GM19025 (cell line): ENCODE measurements around the gene MRPL9.
A peak's percentile ranks its signal among the peaks of the same experiment; 100 is the strongest.

ENCODE experiments used
- ATAC-seq: cut with Tn5 transposase; IDR thresholded peaks from one replicate; pipeline ENCODE4 v1.9.1; 2021; ENCODE audit warnings: mild to moderate bottlenecking, low read depth, moderate library complexity; ENCODE audit not compliant: unreplicated experiment

MRPL9 gene

DNA sequence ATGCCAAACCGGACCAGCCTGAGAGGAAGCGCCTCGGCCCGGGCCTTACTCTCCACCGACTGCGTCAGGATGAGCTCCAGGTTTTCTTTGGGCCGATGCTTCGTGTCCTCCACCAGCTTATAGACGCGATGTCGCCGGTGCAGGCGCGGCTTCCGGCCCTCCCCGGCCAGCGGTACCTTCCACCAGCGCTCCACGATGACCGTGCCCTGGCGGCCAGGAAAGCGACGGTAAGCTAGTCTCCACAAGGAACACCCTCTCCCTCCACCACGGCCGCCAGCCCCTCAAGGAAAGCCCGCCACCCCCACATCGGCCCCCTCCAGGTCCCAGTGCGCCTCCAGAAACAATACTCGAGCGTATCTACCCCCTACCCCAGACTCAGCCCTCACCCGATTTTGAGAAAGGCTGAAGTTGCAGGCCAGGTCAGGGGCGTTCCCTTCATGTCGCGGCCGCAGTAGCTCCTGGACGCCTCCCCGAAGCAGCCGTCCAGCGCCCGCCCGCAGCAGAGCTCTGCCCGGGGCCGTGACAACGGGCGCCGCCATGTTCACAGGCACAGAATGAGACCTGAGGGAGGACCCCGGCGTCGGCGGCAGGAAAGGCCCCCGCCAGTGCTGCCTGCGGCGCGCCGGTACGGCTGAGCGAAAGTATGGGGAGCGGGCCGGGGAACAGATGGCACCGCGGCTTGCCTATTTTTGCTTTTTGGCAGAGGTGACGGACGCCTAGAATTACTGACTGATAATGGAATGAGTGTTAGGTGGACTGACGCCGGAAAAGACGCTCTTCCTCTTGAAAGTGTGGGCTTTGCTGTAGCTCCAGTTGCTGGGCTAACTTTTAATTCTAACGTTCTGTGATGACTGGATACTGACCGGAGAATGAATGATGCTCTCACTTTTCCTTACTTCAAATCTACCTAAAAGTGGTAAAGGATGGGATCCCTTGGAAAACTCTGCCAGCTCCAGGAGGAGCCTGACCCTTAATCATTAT is at the start of gene MRPL9:
Gene MRPL9, minus strand, starts transcription at position 556 of the 981 bp plus-strand sequence. Its CDS starts 17 bp downstream, at position 539.
- ATAC-seq: peak; percentile 94

GRCh38 chr1:151811181-151811580 is 47.9 kb upstream of the MRPL9 start:
- ATAC-seq: no peak

GRCh38 chr1:151809985-151810556 is 46.8 kb upstream of the MRPL9 start:
- no peak for ATAC-seq

DNA sequence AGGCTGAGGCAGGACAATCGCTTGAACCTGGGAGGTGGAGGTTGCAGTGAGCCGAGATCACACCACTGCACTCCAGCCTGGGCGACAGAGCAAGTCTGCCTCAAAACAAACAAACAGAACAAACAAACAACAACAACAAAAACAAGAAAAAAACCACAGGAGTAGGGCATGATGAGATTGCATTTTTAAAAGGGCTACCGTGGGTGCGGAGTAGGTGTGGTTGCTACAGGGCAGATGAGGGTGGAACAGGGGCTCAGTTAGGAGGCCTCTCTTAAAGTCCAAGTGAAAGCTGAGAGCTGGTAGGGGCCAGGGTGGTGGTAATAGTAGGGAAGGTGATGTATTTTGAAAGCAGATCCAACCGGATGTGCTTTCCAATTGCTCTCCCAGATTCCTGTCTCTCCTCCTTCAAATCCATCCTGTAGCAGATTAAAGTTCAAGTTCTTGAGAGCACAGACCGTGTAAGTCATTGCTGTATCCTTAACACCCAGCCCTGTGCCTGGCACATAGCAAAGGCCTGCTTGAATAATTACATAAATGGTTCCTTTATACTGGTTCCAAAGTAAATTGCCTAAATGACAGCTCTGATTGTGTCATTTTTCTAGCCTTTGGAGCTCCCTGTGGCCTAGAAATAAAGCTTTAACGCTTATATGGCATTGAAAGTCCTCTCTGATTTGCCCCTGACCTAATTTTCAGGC is 46.1 kb upstream of the MRPL9 start:
- ATAC-seq: no peak

- ATAC-seq: no peak
Measured at GRCh38 chr1:151807766-151808165, 44.5 kb upstream of the MRPL9 start.

GRCh38 chr1:151807131-151807530 is 43.8 kb upstream of the MRPL9 start:
- no peak for ATAC-seq

DNA sequence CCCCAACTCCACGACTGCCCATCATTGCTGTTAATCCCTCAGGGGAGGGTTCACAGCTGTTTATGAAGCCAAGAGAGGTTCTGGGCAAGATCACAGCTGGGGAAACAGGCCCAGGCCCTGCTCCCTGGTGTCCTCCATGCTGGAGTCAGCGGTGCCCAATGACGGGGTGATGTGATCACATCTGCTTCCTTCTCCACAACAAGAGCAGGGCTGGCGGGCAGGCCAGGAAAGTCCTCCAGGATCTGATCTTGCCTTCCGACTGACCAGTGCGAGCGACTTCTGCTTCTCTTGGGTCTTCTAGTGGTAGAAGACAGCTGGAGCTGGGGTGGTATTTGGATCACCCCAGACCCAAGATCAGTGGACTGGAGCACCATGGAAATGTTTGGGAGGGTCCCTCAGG is 42.9 kb upstream of the MRPL9 start:
- ATAC-seq: no peak

- no peak for ATAC-seq
Measured at GRCh38 chr1:151805066-151805820, 41.9 kb upstream of the MRPL9 start, which contains the start of gene LINGO4. Gene LINGO4, minus strand, starts transcription at chr1:151805419. Its CDS starts 2,715 bp downstream, at chr1:151802704.

DNA sequence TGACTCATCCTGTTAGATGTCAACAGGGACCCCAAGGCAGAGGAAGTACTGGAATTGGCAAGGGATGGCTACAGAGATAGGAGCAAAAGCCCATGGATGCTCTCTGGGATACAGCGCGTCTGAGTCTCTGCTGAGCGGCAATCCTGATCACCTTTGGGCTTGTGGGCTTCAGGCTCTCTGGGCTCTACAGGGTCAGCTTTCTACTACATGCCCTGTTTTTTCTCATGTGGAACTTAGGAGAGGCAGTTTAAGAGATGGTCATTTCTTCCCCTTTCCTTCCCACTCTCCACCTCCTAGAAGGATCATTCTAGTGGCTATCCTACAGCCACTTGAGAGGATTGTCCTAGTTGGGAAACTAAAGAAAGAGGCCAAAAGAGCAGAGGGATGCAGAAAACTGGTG is 40.6 kb upstream of the MRPL9 start:
- ATAC-seq: no peak

DNA sequence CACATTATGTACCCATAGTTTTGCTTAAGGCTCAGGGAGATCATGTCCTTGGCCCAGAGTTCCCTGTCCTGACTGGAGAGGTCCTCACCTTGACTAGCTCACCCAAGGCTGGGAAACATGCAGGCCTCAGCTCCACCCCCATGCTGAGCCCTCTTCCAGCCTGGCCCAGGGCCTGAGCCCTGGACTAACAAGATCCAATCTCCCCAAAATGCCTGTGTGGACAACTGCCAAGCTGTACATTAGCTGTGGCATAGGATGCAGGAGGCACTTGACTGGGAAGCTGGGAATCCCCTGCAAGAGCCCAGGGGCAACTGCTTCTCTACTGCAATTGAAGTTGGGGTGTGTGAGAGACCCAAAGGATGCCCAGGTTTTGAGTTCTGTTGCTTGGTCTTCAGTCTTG is 39.9 kb upstream of the MRPL9 start:
- no peak for ATAC-seq

- no peak for ATAC-seq
Measured at GRCh38 chr1:151802372-151802771, 39.1 kb upstream of the MRPL9 start.

DNA sequence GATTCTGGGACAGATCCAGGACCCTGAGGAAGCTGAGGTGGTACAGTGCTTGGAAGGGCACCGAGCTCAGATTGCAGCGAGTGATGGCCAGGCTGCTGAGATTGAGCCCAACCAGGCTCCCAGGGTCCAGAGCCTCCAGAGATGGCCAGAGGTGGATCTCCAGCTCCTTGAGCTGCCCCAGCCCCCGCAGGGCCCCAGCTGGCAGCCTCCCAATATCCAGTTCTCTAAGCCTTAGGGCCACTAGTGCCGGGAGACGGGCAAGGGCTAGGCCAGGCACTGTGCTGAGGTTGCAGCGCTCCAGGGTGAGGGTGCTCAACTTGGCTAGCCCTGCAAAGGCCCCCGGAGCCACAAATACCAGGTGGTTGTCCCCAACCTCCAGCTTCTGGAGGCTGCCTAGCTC is 38.5 kb upstream of the MRPL9 start:
- no peak for ATAC-seq

GRCh38 chr1:151801310-151801820 is 38.1 kb upstream of the MRPL9 start:
- ATAC-seq: no peak

- no peak for ATAC-seq
Measured at GRCh38 chr1:151800830-151801229, 37.5 kb upstream of the MRPL9 start.

DNA sequence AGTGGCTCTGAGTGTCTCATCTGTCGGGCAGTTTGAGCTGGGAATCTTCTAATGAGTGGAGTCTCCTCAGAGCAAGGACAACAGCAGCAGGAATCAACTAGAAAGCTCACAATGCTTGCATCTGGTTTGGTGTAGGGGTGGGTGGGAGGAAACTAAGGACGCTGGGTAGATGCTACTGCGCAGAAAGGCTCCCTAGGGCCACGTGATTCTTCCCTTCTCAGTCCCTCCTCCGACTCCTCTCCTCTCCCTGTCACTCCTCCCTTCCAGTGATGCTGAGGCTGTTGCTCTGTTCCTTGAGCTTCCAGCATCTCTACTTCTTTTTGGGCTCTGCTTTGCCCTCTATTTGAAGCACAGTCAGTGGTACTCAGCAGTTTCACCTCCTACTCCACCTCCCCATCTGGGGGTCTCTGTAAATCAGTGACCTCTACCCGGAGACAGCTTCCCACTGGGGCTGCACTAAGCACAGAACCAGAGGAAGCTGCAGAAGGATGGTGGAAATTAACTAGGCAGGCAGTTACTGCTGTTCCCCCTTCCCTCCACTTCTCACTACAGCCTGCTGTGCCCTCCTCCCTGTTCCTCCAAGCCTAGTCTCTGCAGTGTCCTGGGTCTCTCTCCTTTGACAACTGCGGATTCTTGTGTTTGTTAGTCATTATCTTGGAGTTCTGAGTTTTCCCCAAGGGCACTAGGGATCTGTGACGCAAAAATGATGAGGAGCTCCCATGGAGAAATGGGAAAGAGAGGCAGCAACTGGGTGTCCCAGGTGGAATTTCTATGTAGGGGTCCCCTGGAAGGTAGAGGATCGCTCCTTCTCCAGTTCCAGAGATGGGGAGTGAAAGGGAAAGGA is 36.1 kb upstream of the MRPL9 start:
- no peak for ATAC-seq

GRCh38 chr1:151798571-151798970 is 35.3 kb upstream of the MRPL9 start:
- no peak for ATAC-seq

DNA sequence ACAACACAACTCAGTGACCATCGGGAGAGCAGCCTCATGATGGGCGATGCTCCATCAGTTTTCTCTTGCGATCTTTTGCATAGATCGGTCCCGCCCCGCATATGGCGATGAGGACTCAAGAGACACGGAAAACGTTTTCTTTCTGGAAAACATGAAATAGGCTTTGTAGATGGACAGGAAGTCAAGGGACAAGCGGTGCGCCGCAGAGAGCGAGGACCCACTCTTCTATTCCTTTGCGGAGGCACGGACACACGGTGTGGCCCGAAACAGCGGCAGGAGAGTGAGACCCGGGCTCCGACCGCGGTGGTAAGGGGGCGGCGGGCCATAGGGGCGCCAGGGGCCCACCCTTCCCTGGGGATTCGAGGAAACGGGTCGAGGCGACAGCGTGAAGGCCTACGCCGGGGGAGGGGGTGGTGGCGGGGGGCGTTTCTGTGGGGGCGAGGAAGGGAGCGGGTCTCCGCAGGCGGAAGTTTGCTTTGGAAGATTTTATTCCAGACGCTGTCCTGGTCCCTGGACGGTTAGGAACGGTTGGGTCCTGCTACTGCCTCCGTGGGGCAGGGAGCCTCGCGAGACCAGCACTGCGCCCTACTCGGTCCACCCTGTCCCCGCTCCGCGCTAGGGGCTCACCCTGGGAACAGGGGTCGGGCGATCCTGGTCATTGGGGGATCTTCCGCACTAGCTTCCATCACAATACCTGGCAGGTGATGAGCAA is 27.8 kb upstream of the MRPL9 start:
- no peak for ATAC-seq

GRCh38 chr1:151790071-151790939 is 27.0 kb upstream of the MRPL9 start, which contains the start of gene TDRKH:
Gene TDRKH, minus strand, starts transcription at chr1:151790500. Its CDS starts 7,478 bp downstream, at chr1:151783022.
- ATAC-seq: peak; percentile 95
